Endothelial cell of umbilical vein (primary cell): Measurements from ENCODE around the gene PNKD. TPM values are rescaled to one million over a fixed set of nuclear protein-coding genes. Genes with fewer than 3 reads are reported as not detected.

Experiments used
- BruUV-seq: library from RNA; stranded (reverse); fragments of 400-500 nt; replicated peaks from 2 replicates; lab custom pipeline; 2021; lab: Mats Ljungman, UMichigan
- CTCF ChIA-PET: fragments of 300-600, 350-600 bp; sonication (Branson Sonifier 250); formaldehyde crosslinking; loops from one replicate; lab custom pipeline; 2021; ENCODE audit warnings: antibody characterized with exemption, inconsistent platforms; lab: Charles Lee
- POLR2A ChIA-PET: fragments of 300-600, 350-600 bp; sonication (Branson Sonifier 250); formaldehyde crosslinking; loops from one replicate; lab custom pipeline; 2021; ENCODE audit warnings: antibody characterized with exemption, inconsistent platforms; lab: Charles Lee
- DNase-seq: peaks from one replicate; pipeline ENCODE4 v3.0.0-alpha.2; 2011; ENCODE audit warnings: low read depth, low spot score
- FAIRE-seq: peaks from 2 replicates; lab custom pipeline; 2011; peaks lifted over from hg19 to GRCh38; lab: Jason Lieb, UNC
- H2AFZ ChIP-seq: 2 replicates; pipeline ENCODE4 v1.6.0; 2012; ENCODE audit warnings: low read depth, low read length, control low read depth, inconsistent platforms
- H3K27ac ChIP-seq: 2 replicates; pipeline ENCODE4 v1.5.1; 2011; ENCODE audit warnings: low read depth, mild to moderate bottlenecking, control low read depth, low read length, moderate library complexity; ENCODE audit not compliant: insufficient read depth
- H3K27me3 ChIP-seq, 2 experiments: 2 replicates each; pipeline versions ENCODE4 v1.6.0 to v1.6.1; 2011; ENCODE audit warnings: low read length in 2 of 2, mixed read lengths in 1 of 2; ENCODE audit not compliant: control insufficient read depth in 2 of 2, insufficient read depth in 2 of 2
- H3K36me3 ChIP-seq, 2 experiments: 2 replicates in 1 of 2; 3 replicates in 1 of 2; pipeline ENCODE4 v1.5.1; 2011; ENCODE audit warnings: low read length in 2 of 2, mild to moderate bottlenecking in 1 of 2, moderate library complexity in 1 of 2; ENCODE audit not compliant: control insufficient read depth in 2 of 2, insufficient read depth in 2 of 2; ENCODE audit errors: extremely low read depth in 1 of 2
- H3K4me1 ChIP-seq: 3 replicates; pipeline ENCODE4 v1.5.1; 2011; ENCODE audit warnings: mild to moderate bottlenecking, low read length; ENCODE audit not compliant: control insufficient read depth, insufficient read depth; ENCODE audit errors: extremely low read depth
- H3K4me2 ChIP-seq: 2 replicates; pipeline ENCODE4 v1.6.1; 2011; ENCODE audit warnings: low read length, control low read depth, mixed read lengths; ENCODE audit not compliant: insufficient read depth
- H3K4me3 ChIP-seq, 3 experiments: fragments of 200-600 bp in 1 of 3; sonication (generic), shearing (Covaris generic) in 1 of 3; replicated peaks in 1 of 3; 2 replicates each; pipeline ENCODE4 v1.5.1; 2011 to 2016; ENCODE audit warnings: control low read depth in 3 of 3, low read length in 3 of 3, mild to moderate bottlenecking in 2 of 3, inconsistent platforms in 1 of 3, low read depth in 1 of 3, moderate library complexity in 1 of 3; ENCODE audit not compliant: insufficient read depth in 1 of 3
- H3K79me2 ChIP-seq: 2 replicates; pipeline ENCODE4 v1.6.0; 2012; ENCODE audit warnings: low read length, inconsistent platforms; ENCODE audit not compliant: control insufficient read depth, insufficient read depth
- H3K9ac ChIP-seq: replicated peaks from 2 replicates; pipeline ENCODE3; 2011; ENCODE audit warnings: low read length, control low read depth; ENCODE audit not compliant: insufficient read depth; ENCODE audit errors: extremely low read depth
- H3K9me1 ChIP-seq: replicated peaks from 3 replicates; pipeline ENCODE4 v1.6.0; 2011; ENCODE audit warnings: mild to moderate bottlenecking, low read length; ENCODE audit not compliant: control insufficient read depth, insufficient read depth; ENCODE audit errors: extremely low read depth
- H3K9me3 ChIP-seq: replicated peaks from 2 replicates; pipeline ENCODE4 v1.5.1; 2012; ENCODE audit warnings: low read length, inconsistent platforms; ENCODE audit not compliant: control insufficient read depth, insufficient read depth
- H4K20me1 ChIP-seq: replicated peaks from 2 replicates; pipeline ENCODE3; 2011; ENCODE audit warnings: mild to moderate bottlenecking, low read length; ENCODE audit not compliant: control insufficient read depth, insufficient read depth; ENCODE audit errors: extremely low read depth
- CTCF ChIP-seq, 2 donors: IDR thresholded peaks; 1 replicate in 1 of 2; 2 replicates in 1 of 2; pipeline ENCODE4 v1.5.1; 2011; ENCODE audit warnings: low read length in 2 of 2, mild to moderate bottlenecking in 2 of 2, moderate library complexity in 2 of 2, control low read depth in 1 of 2, inconsistent platforms in 1 of 2, low read depth in 1 of 2; ENCODE audit not compliant: insufficient read depth in 1 of 2; ENCODE audit errors: extremely low read depth in 1 of 2
- EZH2 ChIP-seq: IDR thresholded peaks from 2 replicates; pipeline ENCODE4 v1.6.1; 2012; ENCODE audit warnings: borderline replicate concordance, low read depth, mild to moderate bottlenecking, moderate library complexity, low read length, inconsistent platforms; ENCODE audit not compliant: severe bottlenecking
- FOS ChIP-seq: IDR thresholded peaks from 2 replicates; pipeline ENCODE4 v1.6.1; 2011; ENCODE audit warnings: mild to moderate bottlenecking, low read length, moderate library complexity, borderline replicate concordance; ENCODE audit not compliant: insufficient read depth
- GATA2 ChIP-seq: IDR thresholded peaks from 2 replicates; pipeline ENCODE4 v1.7.0; 2011; ENCODE audit warnings: low read depth, mild to moderate bottlenecking, moderate library complexity, mixed read lengths, low read length; ENCODE audit not compliant: insufficient read length, insufficient read depth
- JUN ChIP-seq: IDR thresholded peaks from 2 replicates; pipeline ENCODE4 v1.6.1; 2011; ENCODE audit warnings: borderline replicate concordance, low read depth; ENCODE audit not compliant: insufficient read length, insufficient read depth
- MAX ChIP-seq: IDR thresholded peaks from 2 replicates; pipeline ENCODE4 v1.6.1; 2011; ENCODE audit not compliant: insufficient read depth, insufficient read length
- MYC ChIP-seq: IDR thresholded peaks from one replicate; pipeline ENCODE4 v1.6.1; 2011; ENCODE audit warnings: mild to moderate bottlenecking, low read depth, low read length
- POLR2A ChIP-seq: IDR thresholded peaks from 2 replicates; pipeline ENCODE4 v1.6.1; 2012; ENCODE audit warnings: low read depth, mild to moderate bottlenecking, control low read depth, low read length
- POLR2AphosphoS5 ChIP-seq: IDR thresholded peaks from 2 replicates; pipeline ENCODE4 v1.6.1; 2012; ENCODE audit warnings: low read depth, mild to moderate bottlenecking, control low read depth, low read length, moderate library complexity; ENCODE audit not compliant: insufficient read depth
- dilution Hi-C: fragments of 300-500 bp; cut with MboI; formaldehyde crosslinking; loops from one replicate; pipeline ENCODE4 v1.15.0; 2019; ENCODE audit warnings: low sequenced_read_pairs; ENCODE audit not compliant: extremely low pct_ligation_motif_present
- intact Hi-C: fragments of 100-400 bp; cut with micrococcal nuclease; formaldehyde crosslinking; loops from one replicate; pipeline ENCODE4 v1.10.0; 2022
- polyA plus RNA-seq, 4 experiments: library from polyadenylated mRNA; depleted of rRNA in 3 of 4; stranded (reverse) in 3 of 4; unstranded in 1 of 4; fragments of >200 nt; gene quantifications; 2 replicates each; pipeline versions ENCODE4 v1.2.1 to v1.2.3, GENCODE V29; 2011 to 2012; ENCODE audit warnings: missing spikeins in 1 of 4
- total RNA-seq: library from RNA; stranded (reverse); gene quantifications from 2 replicates; pipeline ENCODE4 v1.2.3, GENCODE V29; 2021

PNKD gene
- total and polyA plus RNA-seq, 2 donors (not counting 3 experiments of a cell fraction or from before 2014, with no cell fraction given) = 56.1 to 88.3 TPM

- no peak overlapping the region for H2AFZ ChIP-seq
- H4K20me1 ChIP-seq = no peaks in the 10 kb centered on the region
- H3K9ac ChIP-seq = no peak overlapping the region
- intact Hi-C loops = no loop called here
- no peak overlapping the region for H3K4me2 ChIP-seq
- no TSS peak for BruUV-seq
- DNase-seq (no peak), FAIRE-seq (no peak)
- no peak overlapping the region for H3K4me3 ChIP-seq
- ChIA-PET CTCF (no interaction called here), POLR2A (no interaction called here)
- H3K27ac ChIP-seq = no peak overlapping the region
- H3K27me3 ChIP-seq = no peaks in the 10 kb centered on the region
- no peaks in the 10 kb centered on the region for H3K79me2 ChIP-seq
- H3K4me1 ChIP-seq = no peaks in the 10 kb centered on the region
- H3K9me1 ChIP-seq = no peaks in the 10 kb centered on the region
- dilution Hi-C loops = no loop called here
- TF ChIP-seq MAX (no peak), JUN (no peak), POLR2AphosphoS5 (no peak)
- peaks cover 0 to 12% of the 10 kb centered on the region in 2 experiments for H3K36me3 ChIP-seq
- no peaks in the 10 kb centered on the region for H3K9me3 ChIP-seq
Observed at GRCh38 chr2:218341381-218341780, 71.1 kb downstream of the PNKD start.

GRCh38 chr2:218342837-218343236 is 72.5 kb downstream of the PNKD start:
- H3K4me1 ChIP-seq = no peaks in the 10 kb centered on the region
- H4K20me1 ChIP-seq = no peaks in the 10 kb centered on the region
- DNase-seq (no peak), FAIRE-seq (no peak)
- H3K36me3 ChIP-seq = peaks cover 0 to 12% of the 10 kb centered on the region in 2 experiments
- no peak overlapping the region for H3K4me3 ChIP-seq
- no peaks in the 10 kb centered on the region for H3K27me3 ChIP-seq
- BruUV-seq = no TSS peak
- dilution Hi-C loops (no loop called here), intact Hi-C loops (no loop called here)
- TF ChIP-seq CTCF (IDR thresholded peaks at IDR 0.05; ENCODE audit: extremely low read depth in 1 of 2, insufficient read depth in 1 of 2, low read depth in 1 of 2, low read length in 2 of 2) (no peak), POLR2AphosphoS5 (no peak), EZH2 (no peak), JUN (no peak), POLR2A (no peak), MAX (no peak), MYC (no peak), FOS (no peak), GATA2 (no peak)
- H2AFZ ChIP-seq = no peak overlapping the region
- no peak overlapping the region for H3K9ac ChIP-seq
- CTCF ChIA-PET = interaction anchor here (1.0 to 1.4 kb wide), 3 partner anchors 14 to 41 kb away, joined by 3 to 5 read pairs (median 5); partner anchors contain the start of gene CATIP
- H3K79me2 ChIP-seq = no peaks in the 10 kb centered on the region
- POLR2A ChIA-PET = no interaction called here
- no peaks in the 10 kb centered on the region for H3K9me3 ChIP-seq
- no peak overlapping the region for H3K4me2 ChIP-seq
- no peak overlapping the region for H3K27ac ChIP-seq
- no peaks in the 10 kb centered on the region for H3K9me1 ChIP-seq
